GM21529 (cell line): Measurements from ENCODE around the gene CLDN4.

Experiments used
- ATAC-seq: cut with Tn5 transposase; IDR thresholded peaks from one replicate; pipeline ENCODE4 v1.9.1; 2021; ENCODE audit not compliant: unreplicated experiment

Gene CLDN4

DNA sequence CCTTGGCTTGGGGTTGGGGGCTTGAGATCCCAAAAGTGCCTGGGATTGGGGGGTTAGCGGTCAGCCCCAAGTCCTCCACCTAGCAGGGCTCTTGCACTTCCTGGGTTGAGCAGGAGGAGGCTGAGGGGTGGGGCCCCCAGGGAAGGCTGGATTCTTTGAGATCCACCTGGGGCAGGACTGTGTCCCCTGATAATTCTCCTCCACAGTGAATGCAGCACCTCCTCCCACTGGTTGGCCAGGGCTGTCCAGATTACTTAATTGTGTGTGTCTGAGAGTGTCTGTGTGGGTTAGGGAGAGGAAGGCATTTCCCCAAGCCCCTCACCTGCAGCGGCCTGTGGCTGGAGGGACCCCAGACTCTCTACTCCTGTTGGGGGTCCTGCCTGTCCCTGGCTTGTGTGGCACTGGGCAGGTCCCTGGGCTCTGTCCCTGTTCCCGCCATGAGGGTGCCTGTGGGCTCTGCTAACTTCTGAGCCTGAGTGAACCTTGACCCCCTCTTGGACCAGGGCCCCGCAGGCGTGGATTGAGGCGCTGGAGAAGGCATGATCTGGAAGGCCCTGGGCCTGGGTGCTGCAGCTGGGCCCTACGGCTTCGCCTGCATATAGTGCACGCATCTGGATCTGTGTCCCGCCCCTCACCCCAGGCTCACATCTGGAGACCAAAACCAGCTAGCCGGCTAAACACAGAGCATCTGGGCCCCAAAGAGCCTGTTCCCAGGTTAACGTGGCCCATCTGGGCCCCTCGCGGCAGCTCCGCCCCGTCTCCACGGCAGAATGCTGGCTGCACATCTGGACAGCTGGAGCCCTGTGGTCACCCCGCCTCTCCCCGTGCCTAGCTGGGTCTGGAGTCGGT, 40.6 kb downstream of the CLDN4 start:
- no peak for ATAC-seq

DNA sequence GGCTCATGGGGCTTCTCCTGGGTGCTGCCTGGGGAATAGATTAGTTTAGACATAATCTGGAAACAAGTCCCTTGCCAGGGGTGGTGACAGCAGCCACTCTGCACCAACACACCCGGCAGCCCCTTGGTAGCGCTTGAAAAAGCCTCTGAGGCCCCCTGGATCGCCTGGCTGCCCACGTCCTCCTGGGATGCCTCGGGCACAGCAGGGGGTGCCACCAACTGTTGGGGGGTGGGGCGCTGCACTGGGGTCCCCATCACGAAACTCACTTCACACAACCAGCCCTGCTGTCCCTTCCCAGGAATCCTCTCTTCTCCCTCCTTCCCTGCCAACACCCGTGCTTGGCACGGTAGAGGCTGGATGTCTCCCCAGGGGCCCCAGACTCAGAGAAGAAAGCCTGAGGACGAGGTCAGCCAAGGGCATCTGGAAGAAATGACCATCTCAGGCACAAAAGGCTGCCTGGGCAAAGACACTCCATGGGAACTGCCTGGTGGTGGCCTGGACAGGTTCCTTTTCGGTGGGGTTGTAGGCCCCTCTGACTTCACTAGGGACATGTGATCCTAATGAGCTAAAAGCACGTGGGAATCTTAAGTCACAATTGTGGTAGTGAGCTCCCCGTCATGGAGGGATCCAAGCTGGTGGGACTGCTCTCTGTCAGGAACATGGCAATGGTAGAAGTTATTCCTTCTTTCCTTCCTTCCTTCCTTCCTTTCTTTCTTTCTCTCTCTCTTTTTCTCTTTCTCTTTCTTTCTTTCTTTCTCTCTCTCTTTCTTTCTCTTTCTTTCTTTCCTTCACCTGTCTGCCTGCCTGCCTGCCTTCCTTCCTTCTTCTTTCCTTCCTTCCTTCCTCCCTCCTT, 41.5 kb downstream of the CLDN4 start:
- ATAC-seq = no peak

DNA sequence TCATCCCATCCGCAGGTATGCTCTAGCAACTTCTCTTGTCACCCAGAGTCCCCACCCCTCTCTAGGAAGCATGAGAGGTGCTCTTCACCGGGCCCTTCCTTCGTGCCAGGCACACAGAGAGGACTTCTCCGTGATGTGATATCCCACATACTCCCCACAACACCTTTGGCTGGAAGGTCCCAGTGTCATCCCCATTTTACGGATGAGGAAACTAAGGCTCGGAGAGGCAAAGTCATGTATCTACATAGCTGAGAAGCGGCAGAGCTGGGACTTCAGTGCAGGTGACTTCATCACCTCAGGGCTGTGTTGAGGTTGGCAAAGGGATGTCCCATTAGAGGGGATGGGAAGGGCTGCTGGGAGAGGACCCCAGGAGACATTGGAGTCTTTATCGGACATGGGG, 45.6 kb downstream of the CLDN4 start:
- no peak for ATAC-seq

DNA sequence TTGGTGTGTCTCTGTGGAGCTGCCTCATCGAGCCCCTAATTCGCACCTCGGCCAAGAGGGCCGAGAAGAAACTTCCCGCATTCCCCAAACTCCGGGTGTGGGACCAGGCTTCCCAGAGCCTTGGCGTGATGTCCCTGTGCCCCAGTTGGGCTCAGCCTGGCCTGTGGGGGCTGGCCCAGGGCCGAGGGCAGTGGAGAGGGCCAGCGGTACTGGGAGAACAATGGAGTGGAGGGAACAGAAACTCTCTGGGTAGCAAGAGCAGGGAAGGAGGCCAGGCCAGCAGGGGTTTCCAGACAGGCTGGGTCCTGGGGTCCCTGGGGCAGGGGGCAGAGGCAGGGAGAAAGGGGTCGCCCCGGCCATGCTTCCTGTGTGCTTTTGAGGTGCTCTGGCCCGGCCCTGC, 46.2 kb downstream of the CLDN4 start:
- no peak for ATAC-seq

DNA sequence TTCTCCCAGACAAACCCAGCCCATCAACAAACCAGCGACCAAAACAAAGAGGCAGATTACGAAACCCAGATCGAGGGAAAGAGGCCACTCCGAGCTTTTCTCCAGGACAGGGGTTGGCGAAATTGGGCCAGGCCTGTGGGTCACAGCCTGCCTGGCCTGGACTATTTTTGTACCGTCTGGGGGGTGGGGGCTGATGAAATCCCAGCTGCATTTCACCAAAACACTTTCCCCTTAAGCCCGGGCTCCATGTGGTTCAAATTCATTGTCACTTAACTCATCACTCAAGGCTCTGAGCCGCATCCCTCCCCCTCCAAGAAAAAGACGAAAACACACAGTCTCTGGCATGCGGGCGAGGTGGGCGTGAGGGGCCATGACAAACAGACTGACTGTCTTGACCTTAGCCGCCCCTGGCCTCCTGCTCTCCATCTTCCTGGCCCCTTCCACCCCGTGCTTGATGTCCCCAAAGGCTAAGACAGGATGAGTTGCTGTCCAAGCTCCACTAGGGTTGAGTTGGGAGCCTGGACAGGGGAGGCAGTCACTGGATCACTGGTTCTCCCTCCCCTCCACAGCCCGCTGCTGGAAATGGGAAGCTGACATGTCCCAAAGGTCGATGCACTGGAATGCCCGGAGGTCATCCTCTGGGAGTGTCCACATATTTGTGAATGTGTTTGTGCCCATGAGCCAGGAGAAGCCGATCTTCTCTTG, 49.3 kb downstream of the CLDN4 start:
- no peak for ATAC-seq

DNA sequence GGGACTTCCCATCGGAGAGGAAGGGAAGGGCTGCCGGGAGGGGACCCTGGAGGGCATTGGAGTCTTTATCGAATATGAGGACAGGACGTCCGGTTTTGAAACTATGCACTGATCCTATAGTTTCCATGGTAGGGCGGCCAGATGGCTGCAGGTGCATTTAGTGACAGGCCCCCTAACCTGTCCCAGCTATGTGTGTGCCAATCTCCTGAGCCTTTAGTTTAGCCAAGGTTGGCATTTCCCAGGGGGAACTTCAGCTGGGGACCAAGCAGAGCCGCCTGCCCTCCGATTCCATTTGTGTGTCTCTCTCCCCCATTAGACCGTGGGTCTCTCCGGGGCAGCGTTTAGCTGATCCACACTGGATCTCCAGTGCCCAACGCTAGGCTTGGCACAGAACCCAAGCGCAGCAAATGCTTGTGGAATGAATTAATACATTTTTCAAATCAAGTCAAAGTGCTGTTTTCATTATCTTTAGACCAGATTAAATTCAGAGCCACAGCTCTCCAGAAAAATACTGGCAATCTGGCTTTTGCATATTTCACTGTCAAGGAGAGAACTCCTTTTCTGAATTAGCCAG, 50.0 kb downstream of the CLDN4 start:
- no peak for ATAC-seq

DNA sequence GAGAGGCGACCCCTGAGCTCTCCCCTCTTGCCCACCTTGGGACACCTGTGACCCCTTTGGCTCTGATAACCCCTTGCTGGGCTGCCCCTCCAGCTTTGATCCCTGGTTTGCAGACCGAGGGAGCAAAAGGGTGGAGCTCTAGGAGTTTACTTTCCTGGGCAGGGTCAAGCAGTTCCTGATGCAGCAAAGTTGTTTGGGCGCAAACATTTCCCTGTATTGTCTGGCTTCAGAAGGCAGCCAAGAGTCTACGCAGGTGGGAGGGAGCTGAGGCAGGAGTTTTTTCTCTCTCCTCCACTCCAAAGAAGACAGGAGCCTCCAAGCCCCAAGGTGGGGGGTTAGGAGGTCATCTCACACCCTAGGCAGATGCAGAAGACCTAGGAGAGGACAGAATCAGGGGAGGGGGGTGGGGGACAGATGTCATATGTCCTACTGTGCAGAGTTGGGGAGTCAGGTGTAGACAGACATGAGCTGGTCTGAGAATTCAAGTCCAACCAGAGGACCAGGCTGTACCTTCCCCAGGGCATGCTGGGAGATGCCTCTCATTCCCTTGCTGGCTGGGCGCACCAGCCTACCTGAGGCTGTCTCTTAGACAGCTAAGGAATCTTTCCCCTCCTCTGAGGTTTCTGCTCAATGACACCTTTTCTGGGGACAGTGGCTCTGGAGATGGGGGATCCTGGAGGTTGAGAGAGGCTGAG, 50.7 kb downstream of the CLDN4 start:
- no peak for ATAC-seq

DNA sequence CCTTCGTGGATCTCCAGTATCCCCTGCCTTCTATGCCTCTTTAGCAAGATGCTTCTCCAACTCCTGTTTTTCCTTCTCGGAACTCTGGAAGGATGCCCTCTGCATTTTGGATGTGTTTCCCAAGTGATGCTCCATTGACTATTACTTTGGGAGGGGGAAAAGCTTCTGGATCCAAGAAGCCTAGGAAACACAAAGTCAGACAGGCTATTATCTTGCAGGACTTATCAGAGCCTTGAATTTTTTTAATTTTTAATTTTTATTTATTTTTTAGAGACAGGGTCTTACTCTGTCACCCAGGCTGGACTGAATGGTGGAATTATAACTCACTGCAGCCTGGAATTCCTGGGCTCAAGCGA, 51.2 kb downstream of the CLDN4 start:
- ATAC-seq = no peak
